Prostate gland (tissue), 2 donors: Measurements from ENCODE around the gene SLC5A10. TPM values are rescaled to one million over a fixed set of nuclear protein-coding genes. Genes with fewer than 3 reads are reported as not detected.

Source experiments
- DNase-seq: peaks from one replicate; pipeline ENCODE4 v3.0.0-alpha.2; 2019; ENCODE audit warnings: low spot score
- H3K27ac ChIP-seq, 2 donors: fragments of 200-600 bp; sonication (generic); 2 replicates each; pipeline ENCODE4 v1.5.1; 2017 to 2019
- H3K27me3 ChIP-seq: fragments of 200-600 bp; sonication (generic); replicated peaks from 2 replicates; pipeline ENCODE4 v1.5.1; 2019; ENCODE audit not compliant: insufficient read depth
- H3K36me3 ChIP-seq, 2 donors: fragments of 200-600 bp; sonication (generic); 1 replicate in 1 of 2; 2 replicates in 1 of 2; pipeline versions ENCODE4 v1.5.1 to v1.8.1; 2017 to 2019
- H3K4me1 ChIP-seq: fragments of 200-600 bp; sonication (generic); replicated peaks from 2 replicates; pipeline ENCODE4 v1.5.1; 2019
- H3K4me3 ChIP-seq, 2 donors: fragments of 200-600 bp; sonication (generic); 2 replicates each; pipeline ENCODE4 v1.5.1; 2017 to 2019
- H3K9me3 ChIP-seq: fragments of 200-600 bp; sonication (generic); 2 replicates; pipeline ENCODE4 v1.5.1; 2017
- CTCF ChIP-seq, 4 experiments: fragments of 200-600 bp in 2 of 4; fragments of 450-650 bp in 2 of 4; sonication (generic) in 2 of 4; IDR thresholded peaks; 1 replicate in 3 of 4; 2 replicates in 1 of 4; pipeline ENCODE4 v1.5.1; 2016 to 2019; ENCODE audit warnings: antibody characterized with exemption in 4 of 4, mild to moderate bottlenecking in 2 of 4, moderate library complexity in 2 of 4
- POLR2A ChIP-seq: fragments of 450-650 bp; IDR thresholded peaks from one replicate; pipeline ENCODE4 v1.6.1; 2016; ENCODE audit warnings: antibody characterized with exemption, mild to moderate bottlenecking
- POLR2AphosphoS5 ChIP-seq: sonication (generic); formaldehyde crosslinking; IDR thresholded peaks from one replicate; pipeline ENCODE4 v1.6.1; 2017; ENCODE audit warnings: antibody characterized with exemption
- WGBS: methylation state at CpG from one replicate; pipeline ENCODE4 v1.1.5; 2018; 5-methylcytosine and 5-hydroxymethylcytosine counted together
- intact Hi-C: fragments of 100-400 bp; cut with DNase I; formaldehyde crosslinking; loops from one replicate; pipeline ENCODE4 v1.14.2; 2022
- total RNA-seq, 2 donors: library from RNA; depleted of rRNA; stranded (reverse); fragments of >200 nt; gene quantifications; one replicate each; pipeline ENCODE4 v1.1.0, GENCODE V29; 2016

SLC5A10 gene
- total RNA-seq, result not detected

- no peak for DNase-seq
Observed at GRCh38 chr17:18951941-18952842, at the start of gene SLC5A10. Gene SLC5A10 (plus strand): TSS chr17:18952165. CDS start chr17:18952206, 41 bp downstream.

GRCh38 chr17:18904482-18904881, 47.5 kb upstream of the SLC5A10 start:
- no peak for DNase-seq
- H3K27me3 ChIP-seq, result no peaks in the 10 kb centered on the region
- no peak overlapping the region for H3K27ac ChIP-seq
- H3K36me3 ChIP-seq, result no peaks in the 10 kb centered on the region
- no peak for TF ChIP-seq POLR2A
- TF ChIP-seq POLR2AphosphoS5, result no peak
- no peak for TF ChIP-seq CTCF (IDR thresholded peaks at IDR 0.05)
- no peaks in the 10 kb centered on the region for H3K9me3 ChIP-seq
- H3K4me1 ChIP-seq, result no peaks in the 10 kb centered on the region
- H3K4me3 ChIP-seq, result no peak overlapping the region
- 95% methylated on average over 5 of the region's 5 CpGs for WGBS
- intact Hi-C loops, result no loop called here

More at GRCh38 chr17:18951941-18952842, at the start of gene SLC5A10:
- intact Hi-C loops, result no loop called here
- 87% methylated on average over 17 of the region's 17 CpGs for WGBS
- Histone ChIP-seq H3K27me3 (no peaks in the 10 kb centered on the region), H3K27ac (no peak within 1 kb of the TSS), H3K9me3 (no peaks in the 10 kb centered on the region), H3K36me3 (no peaks in the 10 kb centered on the region), H3K4me3 (no peak within 1 kb of the TSS), H3K4me1 (no peaks in the 10 kb centered on the region)
- TF ChIP-seq CTCF (IDR thresholded peaks at IDR 0.05) (no peak), POLR2A (no peak), POLR2AphosphoS5 (no peak)

GRCh38 chr17:18905226-18905625, 46.7 kb upstream of the SLC5A10 start:
- H3K4me1 ChIP-seq, result no peaks in the 10 kb centered on the region
- WGBS, result 83% methylated on average over 5 of the region's 5 CpGs
- TF ChIP-seq POLR2AphosphoS5 (no peak), CTCF (IDR thresholded peaks at IDR 0.05) (no peak), POLR2A (no peak)
- no peak overlapping the region for H3K27ac ChIP-seq
- DNase-seq, result no peak
- intact Hi-C loops, result no loop called here
- no peaks in the 10 kb centered on the region for H3K9me3 ChIP-seq
- H3K27me3 ChIP-seq, result no peaks in the 10 kb centered on the region
- H3K36me3 ChIP-seq, result no peaks in the 10 kb centered on the region
- no peak overlapping the region for H3K4me3 ChIP-seq

DNA sequence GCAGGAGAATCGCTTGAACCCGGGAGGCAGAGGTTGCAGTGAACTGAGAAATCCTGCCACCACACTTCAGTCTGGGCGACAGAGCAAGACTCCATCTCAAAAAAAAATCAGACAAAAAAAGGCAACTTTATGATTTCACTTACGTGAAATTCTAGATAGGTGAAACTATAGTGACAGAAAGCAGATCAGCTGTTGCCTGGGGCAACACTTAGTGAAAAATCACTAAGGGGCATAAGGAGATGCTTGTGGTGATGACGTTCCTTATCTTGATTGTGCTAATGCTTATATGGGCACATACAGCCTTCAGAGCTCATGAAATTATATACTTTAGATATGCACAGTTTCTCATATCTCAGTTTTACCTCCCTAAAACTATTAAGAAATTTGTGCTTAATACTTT, 41.6 kb upstream of the SLC5A10 start:
- Histone ChIP-seq H3K4me3 (no peak overlapping the region), H3K9me3 (no peaks in the 10 kb centered on the region), H3K4me1 (no peaks in the 10 kb centered on the region), H3K27me3 (no peaks in the 10 kb centered on the region), H3K36me3 (no peaks in the 10 kb centered on the region), H3K27ac (no peak overlapping the region)
- intact Hi-C loops, result no loop called here
- 90% methylated on average over 5 of the region's 5 CpGs for WGBS
- no peak for DNase-seq
- TF ChIP-seq CTCF (IDR thresholded peaks at IDR 0.05) (no peak), POLR2A (no peak), POLR2AphosphoS5 (no peak)

GRCh38 chr17:18910881-18911280, 41.1 kb upstream of the SLC5A10 start:
- TF ChIP-seq CTCF (IDR thresholded peaks at IDR 0.05), result no peak
- no peak for TF ChIP-seq POLR2AphosphoS5
- TF ChIP-seq POLR2A, result no peak
- no peak for DNase-seq
- intact Hi-C loops, result no loop called here
- Histone ChIP-seq H3K4me3 (no peak overlapping the region), H3K27ac (no peak overlapping the region), H3K36me3 (no peaks in the 10 kb centered on the region), H3K27me3 (no peaks in the 10 kb centered on the region), H3K4me1 (no peaks in the 10 kb centered on the region), H3K9me3 (no peaks in the 10 kb centered on the region)
- 98% methylated on average over 6 of the region's 6 CpGs for WGBS
